Neural cell (in vitro differentiated cells): ENCODE data around the gene NDUFS7.

Experiments
- CTCF ChIP-seq: fragments of 450-650 bp; IDR thresholded peaks from 2 replicates; pipeline ENCODE4 v1.5.1; 2014; ENCODE audit warnings: antibody characterized with exemption, mild to moderate bottlenecking, moderate library complexity; ENCODE audit not compliant: poor library complexity, severe bottlenecking
- EP300 ChIP-seq: fragments of 450-650 bp; conservative IDR thresholded peaks from 2 replicates; pipeline ENCODE4 v1.6.1; 2014; ENCODE audit warnings: antibody characterized with exemption, mild to moderate bottlenecking, moderate library complexity; ENCODE audit not compliant: poor library complexity, severe bottlenecking
- EZH2 ChIP-seq: fragments of 200-600, 300-800 bp; shearing (Covaris generic), sonication (generic); IDR thresholded peaks from 2 replicates; pipeline ENCODE4 v1.6.1; 2014; ENCODE audit warnings: antibody characterized with exemption, low read length, borderline replicate concordance, mild to moderate bottlenecking; ENCODE audit not compliant: insufficient read depth, poor library complexity, severe bottlenecking
- POLR2AphosphoS5 ChIP-seq: IDR thresholded peaks from 2 replicates; pipeline ENCODE4 v1.6.1; 2012
- REST ChIP-seq: IDR thresholded peaks from 2 replicates; pipeline ENCODE4 v1.6.1; 2012; ENCODE audit warnings: borderline replicate concordance
- SMC3 ChIP-seq: fragments of 450-650 bp; conservative IDR thresholded peaks from 2 replicates; pipeline ENCODE4 v1.6.1; 2014; ENCODE audit warnings: antibody characterized with exemption, mild to moderate bottlenecking, moderate library complexity; ENCODE audit not compliant: poor library complexity
- TAF1 ChIP-seq: IDR thresholded peaks from 2 replicates; pipeline ENCODE4 v1.6.1; 2012; ENCODE audit warnings: low read depth

- TF ChIP-seq CTCF (no peak), EZH2 (no peak), TAF1 (no peak), REST (no peak), POLR2AphosphoS5 (no peak), EP300 (no peak), SMC3 (no peak)
These were observed 12.5 kb downstream of the NDUFS7 start for GRCh38 chr19:1396019-1396767.
